Astrocyte of the spinal cord (primary cell): ENCODE measurements around the gene SMAD5.

Source experiments
- DNase-seq: peaks from one replicate; pipeline ENCODE4 v3.0.0; 2011; ENCODE audit warnings: low read depth, low spot score
- H3K4me3 ChIP-seq: 2 replicates; pipeline ENCODE4 v1.5.1; 2011; ENCODE audit warnings: low read depth, mild to moderate bottlenecking, low read length, moderate library complexity
- CTCF ChIP-seq: IDR thresholded peaks from 2 replicates; pipeline ENCODE4 v1.5.1; 2012; ENCODE audit warnings: low read depth, mild to moderate bottlenecking, low read length, inconsistent platforms
- in situ Hi-C: cut with HindIII; loops from 2 replicates; pipeline ENCODE4 v1.10.0; 2017; ENCODE audit warnings: low sequenced_read_pairs

Gene SMAD5

GRCh38 chr5:136114414-136115125 lies 18.1 kb upstream of the SMAD5 start:
- no peak overlapping the region for H3K4me3 ChIP-seq
- no peak for TF ChIP-seq CTCF
- DNase-seq = no peak
- in situ Hi-C loops = no loop called here

- in situ Hi-C loops = no loop called here
- no peak for DNase-seq
- no peak overlapping the region for H3K4me3 ChIP-seq
- no peak for TF ChIP-seq CTCF
Observed at GRCh38 chr5:136115183-136115865, 17.3 kb upstream of the SMAD5 start.

- H3K4me3 ChIP-seq = no peak overlapping the region
Observed at GRCh38 chr5:136120529-136120928, 12.1 kb upstream of the SMAD5 start.

GRCh38 chr5:136123236-136123768 lies 9.3 kb upstream of the SMAD5 start:
- peak; percentile 29 for DNase-seq
- in situ Hi-C loops = no loop called here
- no peak for TF ChIP-seq CTCF
- no peak overlapping the region for H3K4me3 ChIP-seq

More at GRCh38 chr5:136120529-136120928, 12.1 kb upstream of the SMAD5 start:
- in situ Hi-C loops = no loop called here
- TF ChIP-seq CTCF = no peak
- DNase-seq = no peak

- in situ Hi-C loops = no loop called here
- no peak for TF ChIP-seq CTCF
- H3K4me3 ChIP-seq = no peak overlapping the region
- DNase-seq = no peak
Observed at GRCh38 chr5:136127560-136127959, 5.1 kb upstream of the SMAD5 start.

- no peak overlapping the region for H3K4me3 ChIP-seq
- DNase-seq = no peak
- in situ Hi-C loops = no loop called here
- no peak for TF ChIP-seq CTCF
Observed at GRCh38 chr5:136128481-136128880, 4.2 kb upstream of the SMAD5 start.
